ENCODE data around the gene PIK3R3. TPM values are rescaled to one million over a fixed set of nuclear protein-coding genes. Genes with fewer than 3 reads are reported as not detected.

The PIK3R3 gene
- total RNA-seq (2014; rRNA removed; shearing (Covaris generic)), result 10.9 and 11.6 TPM in 2 replicates
- polyA plus RNA-seq (2015; cell fraction: cytosol; rRNA removed), result 7.1 and 9.7 TPM in 2 replicates
- polyA plus RNA-seq (2015; cell fraction: nucleus; rRNA removed), result 5.7 and 6.4 TPM in 2 replicates

DNA sequence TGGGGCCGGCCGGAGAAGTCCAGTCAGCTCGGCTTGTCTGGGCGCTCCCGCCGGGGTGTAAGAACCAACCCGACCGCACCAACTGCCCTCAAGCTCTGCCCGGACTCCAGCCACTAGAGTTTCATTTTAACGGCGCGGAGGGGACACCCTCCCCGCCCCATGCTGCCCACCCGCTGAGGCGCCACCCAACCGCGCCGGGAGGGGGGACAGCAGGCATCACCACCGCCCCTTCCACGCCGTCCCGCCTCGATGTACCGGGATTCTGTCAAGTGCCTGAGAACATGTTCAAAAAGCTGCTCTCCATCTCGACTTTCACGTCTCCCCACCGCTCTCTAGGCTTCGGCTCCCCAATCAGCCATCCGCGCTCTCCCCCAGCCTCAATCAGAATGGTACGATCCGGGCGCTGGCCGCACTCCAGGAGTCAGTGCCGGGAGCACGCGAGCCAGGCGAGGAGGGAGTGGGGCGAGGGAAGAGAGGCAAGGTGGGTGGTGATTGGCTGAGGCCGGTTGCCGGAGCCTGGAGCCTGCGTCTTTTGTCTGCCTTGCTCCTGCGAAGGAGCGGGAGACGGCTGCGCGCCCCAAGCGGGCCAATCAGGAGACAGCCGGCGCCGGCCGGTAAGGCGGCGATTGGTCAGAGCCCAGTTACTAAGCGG is at the start of gene PIK3R3:
TSS of gene PIK3R3 (minus strand) at position 101 of the 652 bp plus-strand sequence. CDS start 677 bp downstream, outside the sequence.
- DNase-seq (ENCODE audit: low read depth, low spot score), result peak; percentile 97
- in situ Hi-C loops (cut with HindIII; ENCODE audit: low pct_unique_long_range_greater_than_20kb, low sequenced_read_pairs), result no loop called here

DNA sequence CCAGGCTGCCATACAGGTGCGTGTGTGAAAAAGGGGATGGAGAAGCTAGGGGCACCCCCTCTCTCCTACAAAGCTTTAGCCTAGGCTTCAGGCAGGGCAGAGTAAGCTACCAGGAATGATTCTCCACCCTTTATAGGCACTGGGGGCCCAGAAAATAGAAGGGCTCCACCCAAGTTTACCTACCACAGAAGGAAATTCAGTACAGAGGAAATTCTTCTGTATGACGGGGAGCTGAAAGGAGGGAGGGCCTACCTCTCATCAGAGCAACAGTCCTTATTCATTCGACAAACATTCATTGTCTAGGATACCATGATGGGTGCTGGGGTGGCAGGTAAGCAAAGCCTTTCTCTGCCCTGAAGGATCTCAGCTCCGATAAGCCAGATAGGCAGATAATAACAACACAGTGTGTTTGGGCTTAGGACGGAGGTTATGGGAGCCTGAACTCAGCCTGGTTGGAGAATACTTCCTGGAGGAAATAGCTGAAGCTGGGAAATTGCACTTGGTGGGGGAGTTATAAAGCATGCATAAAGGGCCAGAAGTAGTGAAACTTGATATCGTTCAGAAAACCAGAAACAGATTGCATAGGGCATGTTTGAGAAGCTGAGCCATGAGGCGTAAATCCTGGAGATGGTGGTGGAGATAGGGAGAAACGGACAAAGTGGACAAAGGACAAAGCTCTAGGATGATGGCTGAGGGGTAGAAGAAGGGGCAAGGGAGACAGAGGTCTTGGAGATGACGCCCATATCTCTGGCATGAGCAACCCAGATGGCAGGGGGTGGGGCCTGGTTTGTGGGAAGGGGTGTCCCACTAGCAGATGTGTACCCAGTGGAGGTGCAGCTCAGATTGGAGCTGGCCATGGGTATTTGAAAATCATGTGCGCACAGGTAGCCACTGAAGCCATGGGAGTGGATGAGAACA is 49.2 kb upstream of the PIK3R3 start:
- DNase-seq (ENCODE audit: low read depth, low spot score), result no peak
- in situ Hi-C loops (cut with HindIII; ENCODE audit: low pct_unique_long_range_greater_than_20kb, low sequenced_read_pairs), result no loop called here

DNA sequence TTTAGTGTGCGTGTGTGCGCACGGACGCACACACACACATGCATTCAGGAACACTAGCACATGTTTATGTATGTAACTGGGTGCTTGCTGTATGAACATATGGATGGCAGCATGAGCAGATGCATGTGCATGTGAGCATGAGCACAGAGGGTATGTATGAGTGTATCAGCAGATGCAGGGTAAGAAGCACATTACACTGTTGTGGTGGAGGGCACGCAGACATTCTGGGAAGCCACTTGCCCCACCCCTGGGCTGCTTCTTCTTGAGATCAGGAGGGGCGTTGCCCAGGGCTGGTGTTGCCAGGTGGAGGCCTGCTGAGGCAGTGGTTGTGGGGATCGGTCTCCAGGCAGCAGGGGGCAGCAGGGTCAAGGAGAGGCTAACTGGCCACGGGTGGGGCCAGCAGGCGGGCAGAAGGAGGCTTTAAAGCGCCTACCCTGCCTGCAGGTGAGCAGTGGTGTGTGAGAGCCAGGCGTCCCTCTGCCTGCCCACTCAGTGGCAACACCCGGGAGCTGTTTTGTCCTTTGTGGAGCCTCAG is 47.7 kb upstream of the PIK3R3 start:
- DNase-seq (ENCODE audit: low read depth, low spot score), result peak; percentile 45
- in situ Hi-C loops (cut with HindIII; ENCODE audit: low pct_unique_long_range_greater_than_20kb, low sequenced_read_pairs), result no loop called here

DNA sequence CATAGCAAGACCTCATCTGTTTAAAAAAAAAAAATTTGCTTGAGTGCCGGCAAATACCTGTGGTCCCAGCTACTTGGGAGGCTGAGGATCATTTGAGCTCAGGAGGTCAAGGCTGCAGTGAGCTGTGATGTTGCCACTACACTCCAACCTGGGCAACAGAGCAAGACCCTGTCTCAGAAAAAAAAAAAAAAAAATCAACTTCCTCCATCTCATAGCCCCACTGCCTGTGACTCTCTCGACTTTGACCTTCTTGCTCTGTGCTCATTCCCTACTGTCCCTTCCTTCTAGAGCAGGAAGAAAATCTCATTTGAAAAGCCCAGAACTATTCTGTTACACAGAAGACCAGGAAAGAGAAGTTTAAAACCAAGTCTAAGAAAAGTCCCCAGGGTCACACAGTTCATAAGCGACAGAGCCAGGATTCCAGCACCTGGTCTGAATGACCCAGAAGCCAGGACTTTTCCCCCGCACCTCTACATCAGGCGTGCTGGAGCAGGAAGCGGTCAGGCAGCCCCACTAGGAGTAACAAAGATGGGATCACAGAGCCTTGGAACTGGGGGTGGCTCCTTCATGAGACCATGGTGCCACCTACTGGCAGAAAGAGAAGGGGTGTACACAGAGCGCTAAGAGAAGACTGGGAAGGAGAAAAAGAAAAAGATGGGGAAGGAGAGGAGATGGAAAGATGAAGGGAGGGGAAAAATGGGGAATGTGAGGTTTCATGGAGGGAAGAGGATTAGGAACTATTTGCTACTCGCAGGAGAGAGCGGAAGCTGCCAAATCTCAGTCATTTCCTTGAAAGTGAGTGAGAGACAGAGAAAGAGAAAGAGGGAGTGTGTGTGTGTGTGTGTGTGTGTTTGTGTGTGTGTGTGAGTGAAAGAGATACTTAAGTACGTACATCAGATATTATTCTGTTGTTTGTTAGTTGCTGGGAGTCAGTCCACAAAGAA is 47.0 kb upstream of the PIK3R3 start:
- peak; percentile 89 for DNase-seq (ENCODE audit: low read depth, low spot score)
- in situ Hi-C loops (cut with HindIII; ENCODE audit: low pct_unique_long_range_greater_than_20kb, low sequenced_read_pairs), result no loop called here

DNA sequence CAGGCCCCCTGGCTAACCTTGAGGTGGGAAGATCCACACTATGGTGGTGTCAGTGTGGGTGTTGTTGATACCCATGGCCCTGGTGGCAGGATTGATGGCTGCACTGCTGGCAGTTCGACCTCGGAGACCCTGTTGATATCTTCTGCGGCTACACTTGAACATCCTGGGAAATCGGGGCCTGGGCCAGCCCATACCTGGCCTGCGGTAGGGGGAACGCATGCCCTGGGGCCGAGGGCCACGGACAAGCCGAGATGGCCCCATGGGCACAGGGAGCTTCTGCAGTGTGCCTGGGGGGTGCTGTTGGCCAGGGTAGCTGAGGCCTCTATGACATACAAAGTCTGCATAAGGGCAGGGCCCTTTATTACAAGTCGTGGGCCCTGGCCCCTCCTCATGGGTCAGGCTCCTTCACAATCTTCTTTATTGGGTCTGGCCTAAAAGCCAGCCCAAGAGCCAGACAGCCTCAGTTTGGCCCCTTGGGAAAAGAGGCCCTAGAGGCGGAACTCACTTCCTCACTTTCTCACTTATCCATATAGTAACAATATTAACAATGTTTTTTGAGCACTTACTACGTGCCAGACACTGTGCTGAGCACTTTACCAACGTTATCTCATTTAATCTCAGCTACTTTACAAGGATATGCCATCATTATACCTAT is 43.9 kb upstream of the PIK3R3 start, which contains the start of gene P3R3URF:
TSS of gene P3R3URF (minus strand) at position 278 of the 655 bp plus-strand sequence. CDS start at position 261, 17 bp downstream.
- DNase-seq (ENCODE audit: low read depth, low spot score), result no peak
- in situ Hi-C loops (cut with HindIII; ENCODE audit: low pct_unique_long_range_greater_than_20kb, low sequenced_read_pairs), result no loop called here

DNA sequence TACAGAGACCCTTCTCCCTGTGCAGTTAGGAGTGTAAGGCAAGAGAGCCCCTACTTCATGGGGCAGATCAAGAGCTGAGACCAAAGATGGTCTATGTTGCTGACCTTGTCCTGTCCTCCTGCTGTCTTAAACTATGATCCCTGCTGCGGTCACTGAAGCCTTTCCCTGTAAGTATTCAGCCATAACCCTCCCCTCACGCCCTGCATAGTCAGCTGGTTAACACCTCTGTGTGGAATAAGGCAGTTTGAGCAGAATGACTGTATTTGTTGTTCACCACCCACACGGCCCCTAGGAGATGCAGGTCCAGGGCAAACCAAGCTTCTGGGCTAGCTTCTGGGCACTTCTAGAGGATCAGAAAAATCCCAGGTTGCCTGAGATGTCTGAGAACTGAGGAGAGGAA is 42.8 kb upstream of the PIK3R3 start:
- in situ Hi-C loops (cut with HindIII; ENCODE audit: low pct_unique_long_range_greater_than_20kb, low sequenced_read_pairs), result no loop called here
- DNase-seq (ENCODE audit: low read depth, low spot score), result no peak

DNA sequence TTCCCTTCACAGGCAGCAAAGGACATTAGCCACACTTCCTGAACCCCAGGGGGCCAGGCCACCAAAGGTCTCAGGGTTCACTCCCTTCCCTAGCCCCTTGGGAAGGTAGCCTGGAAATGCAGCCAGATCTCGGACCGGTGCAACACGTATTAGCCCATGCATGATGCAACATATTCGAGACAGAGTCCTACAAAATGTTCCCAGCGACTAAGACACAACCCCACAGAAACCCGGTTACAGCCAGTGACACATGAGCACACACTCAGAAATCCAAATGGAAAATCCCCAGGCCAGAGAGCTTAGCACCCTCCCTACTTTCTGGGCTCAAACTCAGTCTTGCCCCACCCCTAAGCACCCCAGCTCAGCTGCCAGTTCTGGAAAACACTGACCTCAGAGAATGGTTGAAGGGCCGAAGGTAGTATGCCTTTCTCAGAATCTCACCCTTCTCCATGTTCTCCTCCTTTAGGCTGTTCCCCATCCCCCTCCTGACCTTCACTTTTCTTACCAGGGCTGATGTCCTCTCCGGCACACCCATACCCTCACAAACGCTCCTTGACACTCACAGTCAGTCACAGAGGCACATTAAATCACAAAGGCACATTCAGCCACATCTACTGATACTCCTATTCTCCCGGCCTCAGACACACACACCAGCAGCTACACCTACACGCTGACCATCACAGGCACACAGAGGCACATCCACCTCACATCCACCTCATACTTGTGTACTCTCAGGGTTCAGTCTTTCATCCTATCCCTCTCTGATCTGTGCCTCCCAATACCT is 42.2 kb upstream of the PIK3R3 start, which contains the start of gene TSPAN1:
TSS of gene TSPAN1 (plus strand) at position 640 of the 784 bp plus-strand sequence. CDS start 6,021 bp downstream, outside the sequence.
- DNase-seq (ENCODE audit: low read depth, low spot score), result no peak
- in situ Hi-C loops (cut with HindIII; ENCODE audit: low pct_unique_long_range_greater_than_20kb, low sequenced_read_pairs), result no loop called here

DNA sequence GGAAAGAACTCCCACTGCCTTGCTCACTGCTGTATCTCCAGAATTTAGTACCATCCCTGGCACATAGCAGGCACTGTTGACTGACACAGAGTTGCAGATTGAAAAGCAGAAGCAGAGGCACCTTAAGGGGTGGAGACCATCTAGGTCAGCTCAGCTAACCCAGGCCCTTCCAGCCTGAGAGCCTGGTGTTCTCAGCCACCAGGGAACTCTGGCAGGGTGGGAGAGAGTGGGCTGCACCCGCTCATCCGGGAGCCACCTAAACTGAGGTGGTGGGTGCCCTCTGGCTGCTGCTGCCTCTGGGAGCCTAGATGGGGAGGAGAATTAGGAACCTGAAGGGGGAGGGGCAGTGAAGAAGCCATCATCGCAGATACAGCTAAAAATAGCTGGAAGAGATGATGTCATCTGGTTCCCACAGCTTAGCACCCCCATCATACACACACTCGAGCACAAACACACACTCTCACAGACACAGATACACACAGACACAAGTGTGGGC is 41.0 kb upstream of the PIK3R3 start:
- no peak for DNase-seq (ENCODE audit: low read depth, low spot score)

DNA sequence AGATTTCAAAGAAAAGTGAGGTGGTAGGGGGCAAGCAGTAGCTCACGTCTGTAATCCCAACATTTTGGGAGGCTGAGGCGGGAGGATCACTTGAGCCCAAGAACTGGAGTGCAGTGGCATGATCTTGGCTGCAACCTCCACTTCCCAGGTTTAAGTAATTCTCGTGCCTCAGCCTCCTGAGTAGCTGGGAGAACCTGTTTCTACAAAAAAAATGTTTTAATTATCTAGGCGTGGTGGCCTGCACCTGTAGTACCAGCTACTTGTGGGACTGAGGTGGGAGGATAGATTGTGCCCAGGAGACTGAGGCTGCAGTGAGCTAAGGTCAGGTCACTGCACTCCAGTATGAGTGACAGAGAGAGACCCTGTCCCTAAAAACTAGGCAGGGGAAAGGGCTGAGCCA is 39.9 kb upstream of the PIK3R3 start:
- in situ Hi-C loops (cut with HindIII; ENCODE audit: low pct_unique_long_range_greater_than_20kb, low sequenced_read_pairs), result no loop called here
- DNase-seq (ENCODE audit: low read depth, low spot score), result no peak

More for the DNA sequence above, 41.0 kb upstream of the PIK3R3 start:
- in situ Hi-C loops (cut with HindIII; ENCODE audit: low pct_unique_long_range_greater_than_20kb, low sequenced_read_pairs), result no loop called here

DNA sequence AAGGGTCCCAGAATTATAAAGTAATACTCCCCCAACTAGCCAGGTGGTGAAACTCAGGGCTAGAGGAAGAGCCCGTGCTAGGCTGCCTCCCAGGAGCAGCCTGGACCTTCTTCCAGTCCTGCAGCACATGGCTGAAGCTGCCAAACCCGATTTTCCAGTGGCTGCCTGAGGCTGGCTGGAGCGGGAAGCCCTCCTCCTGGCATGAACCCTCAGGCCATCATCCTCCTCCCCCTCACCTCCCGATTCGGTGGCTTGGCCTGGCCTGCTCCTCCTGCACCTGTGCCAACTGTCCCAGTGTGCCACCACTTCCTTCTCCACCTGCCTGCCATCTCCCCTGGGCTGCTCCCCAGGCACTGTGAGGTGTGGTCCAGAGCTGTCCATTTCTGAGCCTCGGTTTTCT is 39.4 kb upstream of the PIK3R3 start:
- in situ Hi-C loops (cut with HindIII; ENCODE audit: low pct_unique_long_range_greater_than_20kb, low sequenced_read_pairs), result no loop called here
- no peak for DNase-seq (ENCODE audit: low read depth, low spot score)

DNA sequence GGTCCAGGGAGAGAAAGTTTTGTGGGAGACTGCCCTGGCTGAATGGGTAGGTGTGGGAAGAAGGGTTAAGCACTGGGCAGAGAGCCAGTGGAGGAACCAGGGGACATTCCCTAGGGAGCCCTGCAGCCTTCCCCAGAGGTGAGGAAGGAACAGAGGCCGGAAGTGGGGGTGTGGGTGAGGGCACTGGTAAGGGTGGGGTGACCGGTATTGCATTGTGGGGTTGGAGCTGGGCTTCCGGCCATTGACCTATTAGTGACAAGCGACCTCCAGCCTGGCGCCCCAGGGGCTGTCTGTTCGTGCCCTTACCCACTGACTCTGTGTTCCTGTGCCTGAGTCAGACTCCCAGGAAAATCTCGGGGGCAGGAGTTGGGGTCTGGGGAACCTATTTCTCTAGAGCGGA is 38.9 kb upstream of the PIK3R3 start:
- DNase-seq (ENCODE audit: low read depth, low spot score), result no peak
- in situ Hi-C loops (cut with HindIII; ENCODE audit: low pct_unique_long_range_greater_than_20kb, low sequenced_read_pairs), result no loop called here

DNA sequence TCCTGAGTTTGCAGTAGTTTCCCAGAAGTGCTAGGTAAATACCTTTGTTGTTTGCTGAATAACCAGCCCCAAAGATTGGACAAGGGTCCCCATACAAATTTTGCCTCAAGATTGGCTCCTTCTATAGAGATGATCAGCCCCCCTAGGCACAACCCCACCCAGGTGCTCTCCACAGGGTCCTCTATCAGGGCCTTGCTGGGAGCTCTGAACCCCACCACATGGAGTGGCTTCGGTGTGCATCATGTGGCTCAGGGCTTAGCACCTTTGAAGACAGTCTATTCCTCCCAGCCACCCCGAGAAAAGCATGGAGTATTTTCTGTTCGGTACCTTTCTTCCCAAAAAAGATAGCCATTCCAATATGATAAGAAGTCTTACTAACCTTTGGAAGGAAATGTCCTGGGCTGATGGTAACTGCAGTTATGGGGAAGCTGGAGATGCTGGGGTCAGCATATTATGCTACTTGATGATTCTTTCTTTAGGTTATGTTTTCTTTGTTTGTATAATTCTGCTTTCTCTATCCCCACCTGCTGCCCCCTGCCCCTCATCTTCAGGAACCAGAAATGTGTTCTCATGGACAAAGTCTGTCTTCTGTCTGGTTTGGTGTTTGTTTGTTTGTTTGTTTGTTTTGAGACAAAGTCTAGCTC is 37.5 kb upstream of the PIK3R3 start:
- DNase-seq (ENCODE audit: low read depth, low spot score), result no peak
- in situ Hi-C loops (cut with HindIII; ENCODE audit: low pct_unique_long_range_greater_than_20kb, low sequenced_read_pairs), result no loop called here

DNA sequence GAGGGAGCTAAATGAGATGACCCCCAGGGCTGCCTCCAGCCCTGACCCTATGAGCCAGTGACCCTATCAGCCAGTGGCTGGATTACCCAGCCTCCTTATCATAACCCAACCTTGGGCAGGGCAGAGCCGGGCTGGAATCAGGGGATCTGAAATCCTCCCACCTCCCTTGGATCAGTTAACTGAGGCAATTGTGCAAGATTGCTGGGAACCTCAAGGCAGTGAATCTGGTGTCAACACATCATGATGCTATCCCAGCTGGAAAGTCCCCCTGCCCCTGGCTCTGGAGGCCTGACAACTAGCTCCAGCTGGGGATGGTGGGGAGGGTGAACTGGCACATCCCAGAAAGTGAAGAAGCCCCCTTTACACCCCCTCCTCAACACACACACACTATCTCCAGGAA is 36.0 kb upstream of the PIK3R3 start:
- in situ Hi-C loops (cut with HindIII; ENCODE audit: low pct_unique_long_range_greater_than_20kb, low sequenced_read_pairs), result no loop called here
- DNase-seq (ENCODE audit: low read depth, low spot score), result no peak

DNA sequence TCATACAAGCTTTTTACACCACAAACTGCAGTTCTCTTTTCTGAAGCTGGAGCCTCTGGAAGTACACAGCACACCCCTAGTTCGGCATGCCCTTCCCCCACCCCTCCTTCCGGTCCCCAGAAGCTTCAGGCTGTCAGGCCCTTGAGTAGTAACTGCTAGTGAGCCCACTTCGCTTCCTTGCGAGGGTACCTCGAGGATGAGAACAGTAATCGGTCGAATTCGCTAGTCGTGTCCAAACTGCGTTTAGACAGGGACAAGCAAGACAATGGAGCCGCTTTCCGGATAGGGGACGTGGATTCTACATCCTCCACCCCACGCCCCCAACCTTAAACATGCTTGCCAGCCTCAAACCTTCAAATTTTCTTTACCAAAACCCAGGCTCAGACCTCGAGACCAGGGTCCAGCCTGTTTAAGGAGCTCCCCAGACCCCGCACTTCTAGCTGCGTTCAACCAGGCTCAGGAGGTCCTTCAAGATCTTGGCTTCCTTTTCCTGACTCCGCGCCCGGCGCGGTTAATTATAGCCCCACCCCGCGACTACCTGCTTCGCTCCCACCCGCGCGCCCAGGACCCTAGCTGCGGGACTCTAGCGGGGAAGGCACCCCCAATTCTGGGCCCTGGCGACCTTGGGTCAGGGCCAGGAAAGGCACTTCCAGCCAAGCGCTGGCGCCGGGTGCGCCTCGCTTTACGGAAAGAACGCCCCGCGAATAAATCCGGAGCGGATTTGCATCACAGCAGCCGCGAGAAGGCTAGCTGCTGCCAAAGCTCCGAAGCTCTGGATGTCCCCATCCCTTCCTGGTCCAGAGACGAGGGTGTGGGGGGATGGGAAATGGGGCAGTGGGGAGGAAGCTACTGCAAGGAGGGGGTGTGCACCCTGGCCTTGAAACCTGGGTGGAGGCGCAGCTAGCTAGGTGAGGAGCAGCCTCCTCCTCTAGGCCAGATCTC is 34.4 kb upstream of the PIK3R3 start:
- in situ Hi-C loops (cut with HindIII; ENCODE audit: low pct_unique_long_range_greater_than_20kb, low sequenced_read_pairs), result no loop called here
- DNase-seq (ENCODE audit: low read depth, low spot score), result no peak
